Measurements from ENCODE around the gene FRA10AC1.
A peak's percentile ranks its signal among the peaks of the same experiment; 100 is the strongest.

Gene FRA10AC1

DNA sequence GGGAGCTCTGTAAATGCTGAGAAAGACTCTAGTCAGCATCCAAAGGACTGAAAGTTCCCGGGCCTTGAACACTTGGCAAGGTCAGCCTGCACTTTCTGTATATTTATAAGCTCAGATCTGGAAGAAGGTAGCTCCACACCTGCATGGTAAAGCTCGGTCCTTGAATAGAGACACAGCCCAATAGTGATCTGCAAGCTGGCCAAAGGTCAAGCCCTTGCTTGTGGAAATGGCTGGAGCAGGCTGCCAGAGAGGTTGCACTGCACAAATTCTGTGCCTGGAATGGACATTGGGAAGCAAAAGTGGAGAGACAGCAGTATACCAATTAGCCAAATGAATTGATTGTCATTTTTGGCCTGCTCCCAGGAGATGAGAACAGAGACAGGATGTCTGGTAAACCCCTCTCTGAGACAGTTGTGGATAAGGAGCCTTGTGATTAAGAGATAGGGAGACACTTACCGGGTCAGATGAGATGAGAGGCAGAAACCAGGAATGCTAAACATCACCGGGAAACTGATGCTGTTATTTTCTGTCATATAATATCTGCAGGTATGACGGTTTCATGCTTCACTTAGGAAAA lies 8.0 kb upstream of the FRA10AC1 start:
- TF ChIP-seq, protein P1, sequence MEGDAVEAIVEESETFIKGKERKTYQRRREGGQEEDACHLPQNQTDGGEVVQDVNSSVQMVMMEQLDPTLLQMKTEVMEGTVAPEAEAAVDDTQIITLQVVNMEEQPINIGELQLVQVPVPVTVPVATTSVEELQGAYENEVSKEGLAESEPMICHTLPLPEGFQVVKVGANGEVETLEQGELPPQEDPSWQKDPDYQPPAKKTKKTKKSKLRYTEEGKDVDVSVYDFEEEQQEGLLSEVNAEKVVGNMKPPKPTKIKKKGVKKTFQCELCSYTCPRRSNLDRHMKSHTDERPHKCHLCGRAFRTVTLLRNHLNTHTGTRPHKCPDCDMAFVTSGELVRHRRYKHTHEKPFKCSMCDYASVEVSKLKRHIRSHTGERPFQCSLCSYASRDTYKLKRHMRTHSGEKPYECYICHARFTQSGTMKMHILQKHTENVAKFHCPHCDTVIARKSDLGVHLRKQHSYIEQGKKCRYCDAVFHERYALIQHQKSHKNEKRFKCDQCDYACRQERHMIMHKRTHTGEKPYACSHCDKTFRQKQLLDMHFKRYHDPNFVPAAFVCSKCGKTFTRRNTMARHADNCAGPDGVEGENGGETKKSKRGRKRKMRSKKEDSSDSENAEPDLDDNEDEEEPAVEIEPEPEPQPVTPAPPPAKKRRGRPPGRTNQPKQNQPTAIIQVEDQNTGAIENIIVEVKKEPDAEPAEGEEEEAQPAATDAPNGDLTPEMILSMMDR (IDR thresholded peaks at IDR 0.05; ENCODE audit: low read depth, low read length) = no peak
- H3K4me1 ChIP-seq = no peaks in the 10 kb centered on the region; the same call in none of the 2 replicates
- DNase-seq = peak; percentile 20

GRCh38 chr10:93707623-93708022 lies 5.2 kb upstream of the FRA10AC1 start:
- H3K27me3 ChIP-seq = no peaks in the 10 kb centered on the region
- no peaks in the 10 kb centered on the region; the same call in none of the 2 replicates for H3K4me1 ChIP-seq
- no peak for DNase-seq
- H3K4me3 ChIP-seq (ENCODE audit: low read depth, low read length) = no peak overlapping the region
- no peaks in the 10 kb centered on the region for H3K36me3 ChIP-seq
- TF ChIP-seq, protein P1 (IDR thresholded peaks at IDR 0.05; ENCODE audit: low read depth, low read length) = no peak
- no peaks in the 10 kb centered on the region for H3K9me3 ChIP-seq

More for the DNA sequence above, 8.0 kb upstream of the FRA10AC1 start:
- Histone ChIP-seq H3K9me3 (no peaks in the 10 kb centered on the region), H3K36me3 (no peaks in the 10 kb centered on the region), H3K4me3 (ENCODE audit: low read depth, low read length) (no peak overlapping the region), H3K27me3 (no peaks in the 10 kb centered on the region)

DNA sequence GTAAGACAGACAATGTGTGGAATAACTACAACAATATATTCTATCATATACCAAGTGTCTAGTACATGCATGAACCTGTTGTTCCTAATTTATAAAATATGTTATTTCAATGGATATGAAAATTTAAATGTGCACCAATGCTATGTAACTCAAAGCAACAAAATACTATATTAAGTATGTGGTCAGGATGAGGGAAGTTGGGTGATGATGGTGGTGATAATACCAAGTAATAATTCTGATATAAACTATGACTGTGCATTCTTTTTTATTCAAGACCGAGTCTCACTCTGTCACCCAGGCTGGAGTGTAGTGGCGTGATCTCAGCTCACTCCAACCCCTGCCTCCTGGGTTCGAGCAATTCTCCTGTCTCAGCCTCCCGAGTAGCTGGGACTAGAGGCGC lies 2.1 kb upstream of the FRA10AC1 start:
- Histone ChIP-seq H3K27me3 (no peaks in the 10 kb centered on the region), H3K4me1 (no peaks in the 10 kb centered on the region; the same call in 1 of the 2 replicates), H3K36me3 (no peaks in the 10 kb centered on the region; the same call in 1 of the 2 replicates), H3K9me3 (no peaks in the 10 kb centered on the region), H3K4me3 (ENCODE audit: low read depth, low read length) (no peak overlapping the region)
- no peak for DNase-seq
- TF ChIP-seq, protein P1 (IDR thresholded peaks at IDR 0.05; ENCODE audit: low read depth, low read length) = no peak

- TF ChIP-seq, protein P1 (IDR thresholded peaks at IDR 0.05; ENCODE audit: low read depth, low read length) = no peak
- Histone ChIP-seq H3K4me1 (no peaks in the 10 kb centered on the region; the same call in 1 of the 2 replicates), H3K27me3 (no peaks in the 10 kb centered on the region), H3K9me3 (no peaks in the 10 kb centered on the region), H3K36me3 (no peaks in the 10 kb centered on the region; the same call in 1 of the 2 replicates), H3K4me3 (ENCODE audit: low read depth, low read length) (no peak overlapping the region)
- DNase-seq = no peak
Measured at GRCh38 chr10:93703841-93704240, 1.4 kb upstream of the FRA10AC1 start.

- Histone ChIP-seq H3K27me3 (no peaks in the 10 kb centered on the region), H3K4me1 (no peaks in the 10 kb centered on the region; the same call in 1 of the 2 replicates), H3K36me3 (no peaks in the 10 kb centered on the region; the same call in 1 of the 2 replicates), H3K9me3 (no peaks in the 10 kb centered on the region), H3K4me3 (ENCODE audit: low read depth, low read length) (peak overlapping the region; percentile 87)
- TF ChIP-seq, protein P1 (IDR thresholded peaks at IDR 0.05; ENCODE audit: low read depth, low read length) = no peak
- DNase-seq = no peak
Measured at GRCh38 chr10:93703066-93703465, 674 bp upstream of the FRA10AC1 start.

GRCh38 chr10:93701866-93702209 lies 554 bp downstream of the FRA10AC1 start:
- Histone ChIP-seq H3K4me1 (no peaks in the 10 kb centered on the region; the same call in 1 of the 2 replicates), H3K36me3 (no peaks in the 10 kb centered on the region; the same call in 1 of the 2 replicates), H3K4me3 (ENCODE audit: low read depth, low read length) (peak overlapping the region; percentile 87), H3K9me3 (no peaks in the 10 kb centered on the region), H3K27me3 (no peaks in the 10 kb centered on the region)
- DNase-seq = no peak
- TF ChIP-seq, protein P1 (IDR thresholded peaks at IDR 0.05; ENCODE audit: low read depth, low read length) = no peak

All from BE2C (cell line).